G401 (cell line): ENCODE measurements around the gene ZMYM3. TPM values are rescaled to one million over a fixed set of nuclear protein-coding genes. Genes with fewer than 3 reads are reported as not detected.
"Not testable (repeated sequence)": the region's sequence is repeated elsewhere in the genome, so short reads cannot be mapped to it uniquely, and the experiment has no call there.

Experiments used
- DNase-seq: peaks from one replicate; pipeline ENCODE4 v3.0.0-alpha.2; 2015; ENCODE audit warnings: low spot score
- in situ Hi-C: cut with HindIII; loops from 2 replicates; pipeline ENCODE4 v1.10.0; 2016; ENCODE audit warnings: low sequenced_read_pairs, mixed read lengths
- total RNA-seq: library from RNA; depleted of rRNA; stranded (reverse); fragments of >200 nt; shearing (Covaris generic); gene quantifications from 2 replicates; pipeline ENCODE4 v1.2.3, GENCODE V29; 2014; rRNA removed

ZMYM3 gene
- 20.9 and 30.0 TPM in 2 replicates for total RNA-seq

- DNase-seq = peak; percentile 86
- in situ Hi-C loops = no loop called here
These were observed at the start of gene ZMYM3 for GRCh38 chrX:71254092-71254963. Gene ZMYM3, minus strand, starts transcription at chrX:71254140. Its CDS starts 885 bp downstream, at chrX:71253255.

DNA sequence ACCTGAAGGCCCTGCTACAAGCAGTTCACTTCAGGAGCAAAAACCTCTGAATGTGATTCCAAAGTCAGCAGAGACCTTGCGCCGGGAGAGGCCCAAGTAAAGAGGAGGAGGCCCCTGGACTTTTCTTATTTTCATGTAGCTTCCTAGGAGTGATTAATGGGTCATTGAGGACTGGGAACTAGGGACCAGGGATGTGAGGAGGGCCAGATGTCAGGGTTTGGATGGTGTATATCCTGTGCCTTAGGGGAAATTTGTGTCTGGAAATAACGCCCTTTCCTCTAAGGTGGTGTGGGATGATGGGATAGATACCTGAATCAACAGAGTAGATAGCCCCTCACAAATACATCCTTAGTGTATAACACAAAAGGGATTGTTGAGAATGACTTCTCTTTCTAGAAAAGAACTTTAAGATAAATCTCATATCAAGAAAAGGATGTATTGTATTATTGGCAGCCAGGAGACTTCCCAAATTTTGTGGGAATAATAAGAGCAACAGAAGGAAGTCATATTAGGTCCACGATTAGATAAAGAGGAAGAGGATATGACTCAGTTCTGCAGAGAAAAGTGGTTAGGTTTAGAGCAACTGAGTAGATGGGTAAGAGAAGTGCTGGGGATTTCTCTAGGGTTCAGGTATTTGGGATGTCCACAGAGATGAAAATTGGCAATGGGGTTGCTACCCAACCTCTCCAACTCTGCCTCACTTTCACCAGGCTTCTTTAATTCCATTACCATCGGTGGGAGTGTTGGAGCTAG lies 48.7 kb upstream of the ZMYM3 start:
- in situ Hi-C loops = no loop called here
- DNase-seq = no peak

DNA sequence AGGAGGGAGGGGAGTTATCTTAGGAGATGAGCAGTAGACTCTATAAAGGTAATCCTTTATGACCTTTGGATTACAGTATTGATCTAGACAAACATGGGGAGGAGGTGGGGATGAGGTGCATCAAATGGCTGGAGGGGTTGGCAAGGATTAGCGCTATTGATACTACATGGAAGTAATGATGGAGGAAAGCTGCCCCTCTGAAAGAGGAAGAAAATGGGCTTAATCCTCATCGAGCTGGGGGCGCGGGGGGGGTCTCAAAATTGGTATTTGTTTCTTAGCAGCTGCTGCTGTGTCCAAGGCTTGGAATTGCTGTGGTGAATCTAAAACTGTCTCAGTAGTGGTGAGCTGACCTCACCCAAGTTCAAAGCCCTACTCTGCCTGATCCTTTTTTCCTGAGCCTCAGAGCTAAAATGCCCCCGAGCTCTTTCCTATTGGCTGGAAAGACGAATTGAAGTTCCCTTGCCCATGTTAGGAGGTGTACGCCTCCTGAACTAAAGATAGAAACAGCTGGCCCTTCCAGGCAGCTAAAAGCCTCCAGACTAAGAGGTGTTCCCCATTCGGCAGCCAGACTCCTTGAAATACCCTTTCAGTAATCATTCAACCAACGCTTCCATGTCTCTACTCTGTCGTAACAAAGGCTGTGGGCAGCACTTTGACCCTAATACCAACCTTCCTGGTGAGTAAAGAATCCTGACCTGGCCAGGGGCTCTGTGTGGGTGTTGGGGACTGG lies 47.4 kb upstream of the ZMYM3 start, which contains the start of gene ITGB1BP2:
Gene ITGB1BP2 (plus strand): TSS at position 556 of the 730 bp plus-strand sequence. CDS start 57 bp downstream, at position 613.
- in situ Hi-C loops = no loop called here
- peak; percentile 17 for DNase-seq

- DNase-seq, in situ Hi-C loops: not testable (repeated sequence)
These were observed 46.6 kb upstream of the ZMYM3 start for GRCh38 chrX:71300495-71300894.

- DNase-seq, in situ Hi-C loops: not testable (repeated sequence)
These were observed 46.1 kb upstream of the ZMYM3 start for GRCh38 chrX:71300064-71300463.

DNA sequence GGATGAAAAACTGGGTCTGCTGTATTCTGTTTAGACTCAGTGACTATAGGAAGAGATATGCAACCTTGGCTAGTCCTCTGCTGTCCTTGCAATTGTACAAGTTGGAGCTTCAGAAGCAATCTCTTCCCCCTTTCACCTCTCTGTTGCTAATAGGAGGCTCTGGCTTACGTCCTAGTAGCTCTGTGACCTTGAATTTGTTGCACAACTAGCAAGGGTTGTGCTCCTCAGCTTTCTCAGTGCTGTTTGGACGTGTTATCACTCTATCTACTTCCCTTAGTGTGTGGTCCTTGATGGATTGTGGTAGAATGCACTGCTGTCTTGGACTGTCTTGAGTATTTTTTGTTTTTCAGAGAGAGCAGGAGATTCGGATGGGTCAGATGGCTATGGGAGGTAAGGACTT lies 44.2 kb upstream of the ZMYM3 start:
- in situ Hi-C loops = no loop called here
- DNase-seq = no peak

- in situ Hi-C loops = no loop called here
These were observed 42.9 kb upstream of the ZMYM3 start for GRCh38 chrX:71296806-71297205.

DNA sequence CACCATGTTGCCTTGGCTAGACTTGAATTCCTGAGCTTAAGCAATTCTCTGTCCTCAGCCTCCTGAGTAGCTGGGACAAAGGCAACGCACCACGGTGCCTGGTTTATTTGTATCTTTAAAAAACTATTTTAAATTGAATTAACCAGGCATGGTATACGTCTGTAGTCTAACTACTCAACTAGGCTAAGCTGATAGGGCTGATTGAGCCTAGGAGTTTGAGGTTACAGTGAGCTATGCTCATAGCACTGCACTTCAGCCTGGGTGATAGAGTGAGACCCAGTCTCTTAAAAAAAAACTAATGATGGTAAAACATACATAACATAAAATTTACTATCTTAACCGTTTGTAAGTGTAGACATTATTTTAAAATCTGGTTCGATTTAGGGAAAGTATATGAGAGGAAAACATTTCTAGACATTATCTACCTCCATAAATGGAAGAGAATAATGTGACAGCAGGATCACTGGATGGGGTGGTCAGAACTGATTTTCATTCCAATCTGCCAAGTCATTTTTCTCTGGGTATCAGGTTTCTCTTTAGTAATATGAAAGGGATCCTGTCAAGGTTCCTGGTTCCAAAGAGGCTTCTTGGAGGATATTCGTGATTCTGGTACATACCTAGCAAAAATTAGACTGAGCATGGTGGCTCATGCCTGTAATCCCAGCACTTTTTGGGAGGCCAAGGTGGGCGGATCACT lies 38.9 kb upstream of the ZMYM3 start:
- in situ Hi-C loops = no loop called here
- no peak for DNase-seq

More at GRCh38 chrX:71296806-71297205, 42.9 kb upstream of the ZMYM3 start:
- DNase-seq = no peak

DNA sequence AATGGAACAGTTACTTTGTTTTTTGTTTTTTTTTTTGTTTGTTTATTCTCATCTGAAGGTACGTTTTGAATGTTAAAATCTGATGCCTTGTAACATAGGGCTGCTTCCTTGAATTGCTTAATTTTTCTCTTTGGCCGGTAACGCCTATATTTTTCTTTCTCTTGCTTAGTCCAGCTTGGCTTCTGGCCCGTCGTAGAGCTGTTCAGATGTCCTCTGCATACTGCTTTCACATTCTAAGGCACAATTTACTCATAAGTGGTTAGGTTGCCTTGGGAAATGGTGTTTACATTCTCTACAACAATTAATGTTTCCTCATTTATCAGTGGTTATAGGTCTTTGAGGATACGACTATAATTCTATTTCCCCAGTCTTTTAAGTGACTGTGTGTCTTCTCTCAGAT lies 37.4 kb upstream of the ZMYM3 start:
- DNase-seq = no peak
- in situ Hi-C loops = no loop called here

DNA sequence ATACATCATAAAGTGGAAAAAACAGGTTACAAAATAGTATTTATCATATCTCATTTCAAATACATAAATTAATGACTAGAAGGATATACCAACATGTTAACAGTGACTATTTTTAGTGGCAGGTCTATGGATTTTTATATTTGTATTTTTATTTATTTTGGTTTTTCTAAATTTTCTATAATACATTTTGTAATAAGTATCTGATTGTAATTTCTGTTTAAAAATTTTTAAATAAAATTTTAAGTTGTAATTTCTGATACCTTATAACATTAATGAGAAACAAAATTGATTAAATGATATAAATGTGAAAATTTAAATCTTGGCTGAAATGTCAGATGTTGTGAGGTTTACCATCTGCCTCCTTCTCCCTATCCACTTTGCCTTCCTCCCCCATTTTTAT lies 32.0 kb upstream of the ZMYM3 start:
- no peak for DNase-seq
- in situ Hi-C loops = no loop called here

GRCh38 chrX:71283403-71284143 lies 29.6 kb upstream of the ZMYM3 start, which contains the start of gene NONO:
Gene NONO, plus strand, starts transcription at chrX:71283635. Its CDS starts 7,003 bp downstream, at chrX:71290638.
- peak; percentile 95 for DNase-seq
- in situ Hi-C loops = no loop called here

DNA sequence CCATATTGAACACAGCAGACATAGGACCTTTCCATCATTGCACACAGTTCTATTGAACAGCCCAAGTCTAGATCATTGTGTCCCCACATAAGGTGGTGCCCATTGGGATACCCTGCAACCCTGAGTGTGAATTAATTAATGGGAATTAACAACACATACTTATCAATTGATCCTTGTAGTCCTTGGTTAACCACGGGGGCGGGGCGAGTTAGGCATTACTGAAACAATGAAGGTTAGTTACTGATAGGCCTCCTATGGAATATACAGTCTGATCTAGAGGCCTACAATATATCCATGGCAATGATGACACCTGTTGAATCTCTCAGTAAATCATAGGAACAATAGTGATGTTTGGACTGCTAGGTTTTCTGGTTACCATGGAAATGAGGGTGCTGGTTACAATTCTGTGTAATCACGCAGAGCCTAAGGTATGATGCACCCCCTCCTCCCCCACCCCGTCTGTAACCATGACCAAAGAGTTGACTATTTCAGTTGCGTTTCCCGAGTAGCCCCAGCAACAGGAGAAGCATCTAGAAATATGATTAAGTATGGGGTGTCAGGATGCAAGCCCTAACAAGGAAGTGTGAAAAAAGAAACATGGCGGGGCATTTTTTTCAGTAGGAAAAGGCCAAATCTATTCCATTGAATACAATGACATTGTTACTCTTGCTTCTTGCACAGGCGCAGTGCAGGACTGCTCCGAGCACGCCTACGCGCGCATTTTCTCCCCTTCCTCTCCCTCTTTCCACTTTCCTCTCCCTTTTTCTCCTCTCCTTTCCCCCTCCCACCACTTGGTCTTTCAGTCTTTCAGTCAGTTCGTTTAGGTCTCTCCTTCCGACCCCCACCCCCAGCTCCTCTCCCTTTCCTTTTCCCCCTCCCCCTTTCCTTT lies 28.8 kb upstream of the ZMYM3 start:
- no peak for DNase-seq
- in situ Hi-C loops = no loop called here

DNA sequence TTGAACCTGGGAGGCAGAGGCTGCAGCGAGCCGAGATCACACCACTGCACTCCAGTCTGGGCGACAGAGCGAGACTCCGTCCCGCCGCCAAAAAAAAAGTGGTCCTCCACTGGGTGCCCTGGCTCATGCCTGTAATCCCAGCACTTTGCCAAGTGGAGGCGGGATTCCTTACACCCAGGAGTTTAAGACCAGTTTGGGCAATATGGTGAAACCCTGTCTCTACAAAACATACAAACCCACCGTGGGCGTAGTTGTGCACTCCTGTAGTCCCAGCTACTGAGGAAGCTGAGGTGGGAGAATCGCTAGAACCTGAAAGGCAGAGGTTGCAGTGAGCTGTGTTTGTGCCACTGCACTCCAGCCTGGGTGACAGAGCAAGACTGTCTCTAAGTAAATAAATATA lies 27.4 kb upstream of the ZMYM3 start:
- DNase-seq, in situ Hi-C loops: not testable (repeated sequence)

- in situ Hi-C loops, DNase-seq: not testable (repeated sequence)
These were observed 18.4 kb upstream of the ZMYM3 start for GRCh38 chrX:71272313-71272712.

DNA sequence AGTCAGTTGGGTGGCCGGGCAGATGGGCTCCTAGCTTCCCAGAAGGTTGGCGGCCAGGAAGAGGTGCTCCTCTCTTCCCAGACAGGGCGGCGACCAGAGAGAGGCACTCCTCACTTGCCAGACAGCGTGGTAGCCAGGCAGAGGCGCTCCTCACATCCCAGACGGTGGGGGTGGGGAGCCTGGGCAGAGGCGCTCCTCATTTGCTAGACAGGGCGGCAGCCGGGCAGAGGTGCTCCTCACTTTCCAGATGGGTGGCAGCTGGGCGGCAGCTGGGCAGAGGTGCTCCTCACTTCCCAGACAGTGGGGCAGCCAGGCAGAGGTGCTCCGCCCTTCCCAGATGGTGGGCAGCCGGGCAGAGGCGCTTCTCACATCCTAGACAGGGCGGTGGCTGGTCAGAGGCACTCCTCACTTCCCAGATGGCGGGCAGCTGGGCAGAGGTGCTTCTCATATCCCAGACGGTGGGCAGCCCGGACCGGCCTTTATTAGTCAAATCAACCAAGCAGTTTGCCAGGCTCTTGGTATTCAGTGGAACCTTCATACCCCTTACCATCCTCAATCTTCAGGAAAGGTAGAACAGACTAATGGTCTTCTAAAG lies 16.0 kb upstream of the ZMYM3 start:
- no peak for DNase-seq

GRCh38 chrX:71268624-71269023 lies 14.7 kb upstream of the ZMYM3 start:
- in situ Hi-C loops, DNase-seq: not testable (repeated sequence)

More for the DNA sequence above, 16.0 kb upstream of the ZMYM3 start:
- in situ Hi-C loops = no loop called here

GRCh38 chrX:71256856-71257255 lies 2.9 kb upstream of the ZMYM3 start:
- in situ Hi-C loops = no loop called here
- DNase-seq = no peak
